ENCODE measurements around the gene ATPAF1. TPM values are rescaled to one million over a fixed set of nuclear protein-coding genes. Genes with fewer than 3 reads are reported as not detected.
"Not testable (repeated sequence)": the region's sequence is repeated elsewhere in the genome, so short reads cannot be mapped to it uniquely, and the experiment has no call there.

The ATPAF1 gene
- total and polyA plus RNA-seq, 10 donors: 23.7 to 39.5 (median 27.4) TPM

DNA sequence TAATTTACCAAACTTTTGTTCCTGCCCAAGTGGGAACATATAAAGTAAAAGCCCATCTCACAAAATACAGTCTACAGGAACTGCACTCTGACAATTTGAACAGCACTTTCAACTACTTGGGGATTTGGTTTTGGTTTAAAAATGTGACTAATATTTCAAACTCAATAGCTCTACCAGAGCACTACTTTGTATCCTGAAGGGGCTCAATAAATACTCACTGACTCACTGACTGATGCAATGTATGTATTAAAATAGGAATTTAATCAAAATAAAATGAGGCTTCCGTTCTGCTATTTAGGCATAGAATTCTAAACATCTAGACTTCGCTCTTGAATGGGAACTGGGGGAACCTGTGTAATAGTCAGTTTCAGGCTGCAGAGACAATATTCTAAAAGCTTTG lies 28.9 kb upstream of the ATPAF1 start:
- H3K4me1 ChIP-seq: peaks cover 0 to 25% (median 0%) of the 10 kb centered on the region in 6 donors
- no peaks in the 10 kb centered on the region for H3K27me3 ChIP-seq (replicated peaks in 1 of 7)
- no peaks in the 10 kb centered on the region for H3K9me3 ChIP-seq
- H3K4me3 ChIP-seq: no peak overlapping the region
- DNase-seq: no peak
- WGBS, 5 donors: 92 to 99% (median 96%) methylated on average over 2 of the region's 2 CpGs
- peaks cover 4 to 92% (median 52%) of the 10 kb centered on the region in 6 donors for H3K36me3 ChIP-seq
- no peak overlapping the region for H3K27ac ChIP-seq
- TF ChIP-seq POLR2A (IDR thresholded peaks at IDR 0.05) (no peak), POLR2AphosphoS5 (IDR thresholded peaks at IDR 0.05) (no peak)
- TF ChIP-seq, protein P1, sequence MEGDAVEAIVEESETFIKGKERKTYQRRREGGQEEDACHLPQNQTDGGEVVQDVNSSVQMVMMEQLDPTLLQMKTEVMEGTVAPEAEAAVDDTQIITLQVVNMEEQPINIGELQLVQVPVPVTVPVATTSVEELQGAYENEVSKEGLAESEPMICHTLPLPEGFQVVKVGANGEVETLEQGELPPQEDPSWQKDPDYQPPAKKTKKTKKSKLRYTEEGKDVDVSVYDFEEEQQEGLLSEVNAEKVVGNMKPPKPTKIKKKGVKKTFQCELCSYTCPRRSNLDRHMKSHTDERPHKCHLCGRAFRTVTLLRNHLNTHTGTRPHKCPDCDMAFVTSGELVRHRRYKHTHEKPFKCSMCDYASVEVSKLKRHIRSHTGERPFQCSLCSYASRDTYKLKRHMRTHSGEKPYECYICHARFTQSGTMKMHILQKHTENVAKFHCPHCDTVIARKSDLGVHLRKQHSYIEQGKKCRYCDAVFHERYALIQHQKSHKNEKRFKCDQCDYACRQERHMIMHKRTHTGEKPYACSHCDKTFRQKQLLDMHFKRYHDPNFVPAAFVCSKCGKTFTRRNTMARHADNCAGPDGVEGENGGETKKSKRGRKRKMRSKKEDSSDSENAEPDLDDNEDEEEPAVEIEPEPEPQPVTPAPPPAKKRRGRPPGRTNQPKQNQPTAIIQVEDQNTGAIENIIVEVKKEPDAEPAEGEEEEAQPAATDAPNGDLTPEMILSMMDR (IDR thresholded peaks at IDR 0.05 in 8 of 11, conservative IDR thresholded peaks at IDR 0.05 in 3 of 11): no peak
- intact Hi-C loops (cut with DNase I; ENCODE audit: low total_unique reads): no loop called here

DNA sequence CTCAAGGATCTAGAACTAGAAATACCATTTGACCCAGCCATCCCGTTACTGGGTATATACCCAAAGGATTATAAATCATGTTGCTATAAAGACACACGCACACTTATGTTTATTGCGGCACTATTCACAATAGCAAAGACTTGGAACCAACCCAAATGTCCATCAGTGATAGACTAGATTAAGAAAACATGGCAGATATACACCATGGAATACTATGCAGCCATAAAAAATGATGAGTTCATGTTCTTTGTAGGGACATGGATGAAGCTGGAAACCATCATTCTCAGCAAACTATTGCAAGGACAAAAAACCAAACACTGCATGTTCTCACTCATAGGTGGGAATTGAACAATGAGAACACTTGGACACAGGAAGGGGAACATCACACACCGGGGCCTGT lies 26.5 kb upstream of the ATPAF1 start:
- Histone ChIP-seq H3K4me1 (peaks cover 0 to 14% (median 0%) of the 10 kb centered on the region in 6 donors), H3K36me3 (peaks cover 4 to 93% (median 63%) of the 10 kb centered on the region in 6 donors)
- H3K27ac ChIP-seq; DNase-seq; intact Hi-C loops (cut with DNase I; ENCODE audit: low total_unique reads); H3K27me3 ChIP-seq (replicated peaks in 1 of 7); H3K4me3 ChIP-seq; H3K9me3 ChIP-seq: not testable (repeated sequence)
- WGBS, 5 donors: 86 to 98% (median 96%) methylated on average over 4 of the region's 4 CpGs

DNA sequence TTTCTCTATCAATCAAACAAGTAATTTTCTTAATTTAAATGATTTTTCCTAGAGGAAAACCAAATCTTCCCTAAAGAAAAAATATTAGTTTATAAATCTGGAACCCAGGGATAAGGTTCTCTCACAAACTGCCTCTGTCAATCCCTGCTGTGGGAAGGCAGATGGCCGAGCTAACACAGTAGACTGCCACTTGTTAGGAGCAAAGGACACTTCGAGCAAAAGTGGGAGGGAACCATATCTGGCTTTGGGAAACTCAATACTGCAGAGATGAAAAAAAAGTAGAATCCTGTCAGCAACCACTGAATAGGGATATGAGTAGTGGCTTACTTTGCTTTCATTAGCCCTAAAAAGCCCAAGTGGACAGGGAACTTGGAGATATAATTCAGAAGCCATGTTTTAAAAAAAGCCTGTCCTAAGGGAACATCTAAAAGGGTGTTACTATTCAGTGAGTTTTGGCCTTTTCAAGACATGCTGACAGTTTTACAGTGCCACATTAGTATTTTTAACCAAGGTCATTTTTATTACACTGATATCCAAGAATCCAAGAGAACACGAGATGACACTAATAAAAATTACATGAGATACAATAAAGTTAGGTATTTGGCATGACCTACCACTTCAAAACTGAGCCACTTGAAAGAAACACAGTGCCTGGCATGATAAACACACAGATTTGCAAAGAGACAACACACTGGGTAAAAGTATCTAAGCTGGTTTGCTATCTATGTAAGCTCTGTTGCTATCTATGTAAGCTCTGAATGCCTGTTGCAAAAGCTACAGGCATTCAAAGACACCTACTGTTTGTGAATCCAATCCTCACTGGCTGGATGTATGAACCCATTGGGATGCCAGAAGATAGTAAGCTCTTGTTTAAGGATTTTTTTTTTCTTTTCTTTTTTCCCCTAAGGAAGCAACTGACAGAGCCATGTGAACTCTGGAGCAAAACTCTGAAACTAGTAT lies 24.9 kb upstream of the ATPAF1 start:
- 29 to 90% (median 73%) methylated on average over 3 of the region's 3 CpGs for WGBS, 5 donors
- intact Hi-C loops (cut with DNase I; ENCODE audit: low total_unique reads): no loop called here
- no peak for DNase-seq
- Histone ChIP-seq H3K27ac (no peak overlapping the region), H3K27me3 (replicated peaks in 1 of 7) (no peaks in the 10 kb centered on the region), H3K36me3 (peaks cover 5 to 94% (median 71%) of the 10 kb centered on the region in 6 donors), H3K9me3 (no peaks in the 10 kb centered on the region), H3K4me1 (peaks cover 0 to 7% (median 0%) of the 10 kb centered on the region in 6 donors), H3K4me3 (no peak overlapping the region)
- TF ChIP-seq, protein P1 (IDR thresholded peaks at IDR 0.05 in 8 of 11, conservative IDR thresholded peaks at IDR 0.05 in 3 of 11): no peak
- TF ChIP-seq POLR2A (IDR thresholded peaks at IDR 0.05) (no peak), POLR2AphosphoS5 (IDR thresholded peaks at IDR 0.05) (no peak)

DNA sequence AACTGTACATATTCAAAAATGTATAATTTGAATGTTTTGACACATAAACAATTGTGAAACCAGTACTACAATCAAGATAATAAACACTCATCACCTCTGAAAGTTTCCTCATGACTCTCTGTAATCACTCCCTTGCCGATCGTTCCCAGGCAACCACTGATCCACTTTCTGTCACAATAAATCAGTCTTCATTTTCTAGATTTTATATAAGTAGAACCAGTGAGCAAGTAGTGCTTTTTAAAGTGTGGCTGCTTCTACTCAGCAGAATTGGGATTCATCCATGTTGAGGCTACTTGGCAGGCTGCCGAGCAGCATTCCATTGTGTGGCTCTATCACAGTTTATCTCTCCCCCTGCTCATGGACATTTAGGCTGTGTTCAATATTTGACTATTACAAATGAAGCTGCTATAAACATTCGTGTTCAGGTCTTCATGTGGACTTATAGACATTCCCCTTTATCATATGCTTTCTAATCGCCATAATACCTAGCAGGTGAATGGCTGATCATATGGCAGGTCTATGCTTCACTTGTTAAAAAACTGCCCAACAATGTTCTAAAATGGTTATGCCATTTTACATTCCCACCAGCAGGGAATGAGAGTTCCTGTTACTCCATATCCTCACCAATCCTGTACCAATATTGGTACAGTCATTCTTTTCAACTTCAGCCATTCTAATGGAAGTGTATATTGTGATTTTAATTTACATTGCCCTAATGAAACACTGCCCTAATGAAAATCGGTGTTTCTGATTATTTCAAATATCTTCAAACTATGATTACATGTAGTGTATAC lies 24.0 kb upstream of the ATPAF1 start:
- Histone ChIP-seq H3K27ac (no peak overlapping the region), H3K36me3 (peaks cover 7 to 94% (median 74%) of the 10 kb centered on the region in 6 donors), H3K4me3 (no peak overlapping the region), H3K27me3 (replicated peaks in 1 of 7) (no peaks in the 10 kb centered on the region), H3K4me1 (peaks cover 0 to 16% (median 8%) of the 10 kb centered on the region in 6 donors), H3K9me3 (no peaks in the 10 kb centered on the region)
- DNase-seq: no peak
- 86 to 93% (median 89%) methylated on average over 6 of the region's 6 CpGs for WGBS, 5 donors
- intact Hi-C loops (cut with DNase I; ENCODE audit: low total_unique reads): no loop called here
- TF ChIP-seq POLR2AphosphoS5 (IDR thresholded peaks at IDR 0.05) (no peak), POLR2A (IDR thresholded peaks at IDR 0.05) (no peak)
- TF ChIP-seq, protein P1 (IDR thresholded peaks at IDR 0.05 in 8 of 11, conservative IDR thresholded peaks at IDR 0.05 in 3 of 11): no peak
